ENCODE data around the gene NANS. TPM values are rescaled to one million over a fixed set of nuclear protein-coding genes. Genes with fewer than 3 reads are reported as not detected.
A peak's percentile ranks its signal among the peaks of the same experiment; 100 is the strongest.

NANS gene
- total and polyA plus RNA-seq, 2 of the 13 experiments (the other 11 are each of a cell fraction or from before 2014, with no cell fraction given) = 86.9 to 203 TPM

GRCh38 chr9:98118640-98119601 lies 62.4 kb downstream of the NANS start, which contains the start of gene TRIM14 (continued):
- TF ChIP-seq RORA (CRISPR knock-in tag; IDR thresholded peaks at IDR 0.05) (no peak), THYN1 (CRISPR knock-in tag; IDR thresholded peaks at IDR 0.05; ENCODE audit: borderline replicate concordance, low read depth) (0 out of 2 replicates have a peak, but pooled peaks have one; percentile 14), ZNF770 (CRISPR knock-in tag; IDR thresholded peaks at IDR 0.05) (no peak), LCORL (IDR thresholded peaks at IDR 0.05) (no peak), LCORL (CRISPR knock-in tag; IDR thresholded peaks at IDR 0.05) (peak; percentile 51; the same call in 1 of the 2 replicates), ZNF598 (CRISPR knock-in tag; IDR thresholded peaks at IDR 0.05; ENCODE audit: borderline replicate concordance) (0 out of 2 replicates have a peak, but pooled peaks have one; percentile 81), MNT (IDR thresholded peaks at IDR 0.05) (peak; percentile 17; the same call in 1 of the 2 replicates), AFF4 (CRISPR knock-in tag; IDR thresholded peaks at IDR 0.05) (no peak), MTF2 (CRISPR knock-in tag; IDR thresholded peaks at IDR 0.05; ENCODE audit: borderline replicate concordance) (0 out of 2 replicates have a peak, but pooled peaks have one; percentile 65), ZNF337 (CRISPR knock-in tag; IDR thresholded peaks at IDR 0.05; ENCODE audit: borderline replicate concordance, low read depth) (no peak), MATR3 (CRISPR knock-in tag; IDR thresholded peaks at IDR 0.05) (no peak), MIER3 (CRISPR knock-in tag; IDR thresholded peaks at IDR 0.05; ENCODE audit: borderline replicate concordance) (no peak; the same call in 1 of the 2 replicates), ZNF569 (CRISPR knock-in tag; IDR thresholded peaks at IDR 0.05; ENCODE audit: borderline replicate concordance) (no peak), ZC3H13 (CRISPR knock-in tag; IDR thresholded peaks at IDR 0.05) (0 out of 2 replicates have a peak, but pooled peaks have one; percentile 65), IRF2 (CRISPR knock-in tag; IDR thresholded peaks at IDR 0.05) (peak; percentile 63), THRA (CRISPR knock-in tag; IDR thresholded peaks at IDR 0.05; ENCODE audit: borderline replicate concordance) (peak; percentile 3; the same call in 1 of the 2 replicates), ZNF703 (CRISPR knock-in tag; IDR thresholded peaks at IDR 0.05; ENCODE audit: borderline replicate concordance) (0 out of 2 replicates have a peak, but pooled peaks have one; percentile 71)

Data from HepG2 (cell line).